ENCODE results near the gene KLRK1.
"Not testable (repeated sequence)": the region's sequence is repeated elsewhere in the genome, so short reads cannot be mapped to it uniquely, and the experiment has no call there.

The KLRK1 gene

DNA sequence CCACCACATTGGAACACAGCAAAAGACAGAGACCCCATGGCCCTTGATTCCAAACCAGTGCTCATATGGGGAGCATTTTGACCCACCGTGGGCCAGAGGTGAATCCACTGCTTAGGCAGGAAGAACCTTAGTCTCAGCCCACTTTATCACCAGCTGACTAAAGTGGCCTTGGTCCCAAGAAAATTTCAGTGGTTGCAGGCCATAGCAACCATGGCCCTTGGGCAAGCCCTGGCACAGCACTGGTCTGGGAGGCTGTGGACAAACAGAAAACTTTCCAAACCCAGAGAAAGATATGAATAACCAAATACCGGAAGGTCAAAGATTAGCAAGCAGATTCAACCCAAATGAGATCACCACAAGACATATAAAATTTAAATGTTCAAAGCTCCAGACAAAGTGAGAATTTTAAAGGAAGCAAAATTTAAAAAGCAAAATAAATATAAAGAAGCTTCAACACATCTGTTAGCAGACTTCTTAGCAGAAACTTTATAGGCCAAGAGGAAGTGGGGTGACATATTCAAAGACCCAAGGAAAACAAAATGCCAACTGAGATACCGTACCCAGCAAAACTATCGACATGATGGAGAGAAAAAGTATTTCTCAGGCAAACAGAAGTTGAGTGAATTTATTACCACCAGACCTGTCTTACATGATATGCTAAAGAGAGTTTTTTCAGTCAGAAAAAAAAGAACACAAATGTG, 7.8 kb downstream of the KLRK1 start:
- no peaks in the 10 kb centered on the region for H3F3A ChIP-seq (ENCODE audit: insufficient read depth, low read length)
- H3K27me3 ChIP-seq (replicated peaks; ENCODE audit: insufficient read depth, low read length): no peaks in the 10 kb centered on the region
- H3K27ac ChIP-seq (ENCODE audit: low read length): no peak overlapping the region
- H3K9me2 ChIP-seq (replicated peaks; ENCODE audit: insufficient read depth, low read length): no peaks in the 10 kb centered on the region
- TF ChIP-seq EZH2 (optimal IDR thresholded peaks at IDR 0.05; ENCODE audit: low read depth, low read length) (no peak), EZH2phosphoT487 (IDR thresholded peaks at IDR 0.05; ENCODE audit: low read length) (no peak)
- TF ChIP-seq, protein P1, sequence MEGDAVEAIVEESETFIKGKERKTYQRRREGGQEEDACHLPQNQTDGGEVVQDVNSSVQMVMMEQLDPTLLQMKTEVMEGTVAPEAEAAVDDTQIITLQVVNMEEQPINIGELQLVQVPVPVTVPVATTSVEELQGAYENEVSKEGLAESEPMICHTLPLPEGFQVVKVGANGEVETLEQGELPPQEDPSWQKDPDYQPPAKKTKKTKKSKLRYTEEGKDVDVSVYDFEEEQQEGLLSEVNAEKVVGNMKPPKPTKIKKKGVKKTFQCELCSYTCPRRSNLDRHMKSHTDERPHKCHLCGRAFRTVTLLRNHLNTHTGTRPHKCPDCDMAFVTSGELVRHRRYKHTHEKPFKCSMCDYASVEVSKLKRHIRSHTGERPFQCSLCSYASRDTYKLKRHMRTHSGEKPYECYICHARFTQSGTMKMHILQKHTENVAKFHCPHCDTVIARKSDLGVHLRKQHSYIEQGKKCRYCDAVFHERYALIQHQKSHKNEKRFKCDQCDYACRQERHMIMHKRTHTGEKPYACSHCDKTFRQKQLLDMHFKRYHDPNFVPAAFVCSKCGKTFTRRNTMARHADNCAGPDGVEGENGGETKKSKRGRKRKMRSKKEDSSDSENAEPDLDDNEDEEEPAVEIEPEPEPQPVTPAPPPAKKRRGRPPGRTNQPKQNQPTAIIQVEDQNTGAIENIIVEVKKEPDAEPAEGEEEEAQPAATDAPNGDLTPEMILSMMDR (IDR thresholded peaks at IDR 0.05; ENCODE audit: low read length): no peak
- H3K36me3 ChIP-seq (replicated peaks; ENCODE audit: insufficient read depth, low read length): no peaks in the 10 kb centered on the region
- H2AFZ ChIP-seq (ENCODE audit: low read length): no peak overlapping the region
- H3K9ac ChIP-seq (ENCODE audit: low read length): no peak overlapping the region
- H3K9me3 ChIP-seq (replicated peaks; ENCODE audit: insufficient read depth, low read length): no peaks in the 10 kb centered on the region
- no peaks in the 10 kb centered on the region for H3K79me2 ChIP-seq (ENCODE audit: low read length)
- H4K20me1 ChIP-seq (ENCODE audit: insufficient read depth, low read length): no peaks in the 10 kb centered on the region
- H3K4me3 ChIP-seq (ENCODE audit: low read length): no peak overlapping the region
- H3K4me1 ChIP-seq (ENCODE audit: low read length): no peaks in the 10 kb centered on the region
- no peak overlapping the region for H3K4me2 ChIP-seq (ENCODE audit: low read depth, low read length)
- no peak for DNase-seq

DNA sequence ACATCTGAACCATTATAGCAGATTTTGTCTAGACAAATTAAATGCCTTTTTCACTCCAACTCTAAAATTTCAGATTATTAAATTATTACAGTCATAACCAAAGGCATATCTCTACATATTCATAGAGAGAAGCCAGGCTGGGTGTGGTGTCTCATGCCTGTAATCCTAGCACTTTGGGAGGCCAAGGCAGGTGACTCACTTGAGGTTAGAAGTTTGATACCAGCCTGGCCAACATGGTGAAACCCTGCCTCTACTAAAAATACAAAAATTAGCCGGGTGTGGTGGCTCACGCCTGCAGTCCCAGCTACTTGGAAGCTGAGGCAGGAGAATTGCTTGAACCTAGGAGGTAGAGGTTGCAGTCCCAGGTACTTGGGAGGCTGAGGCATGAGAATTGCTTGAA, 11.1 kb downstream of the KLRK1 start:
- not testable (repeated sequence) for H3K9me3 ChIP-seq (replicated peaks; ENCODE audit: insufficient read depth, low read length); H3K4me1 ChIP-seq (ENCODE audit: low read length); H3K36me3 ChIP-seq (replicated peaks; ENCODE audit: insufficient read depth, low read length); H3K9me2 ChIP-seq (replicated peaks; ENCODE audit: insufficient read depth, low read length); H3K27ac ChIP-seq (ENCODE audit: low read length); H3F3A ChIP-seq (ENCODE audit: insufficient read depth, low read length); H3K9ac ChIP-seq (ENCODE audit: low read length); H3K4me3 ChIP-seq (ENCODE audit: low read length); H3K79me2 ChIP-seq (ENCODE audit: low read length); H2AFZ ChIP-seq (ENCODE audit: low read length); H4K20me1 ChIP-seq (ENCODE audit: insufficient read depth, low read length); H3K4me2 ChIP-seq (ENCODE audit: low read depth, low read length); DNase-seq; H3K27me3 ChIP-seq (replicated peaks; ENCODE audit: insufficient read depth, low read length)

GRCh38 chr12:10374624-10375018, 15.2 kb downstream of the KLRK1 start:
- Histone ChIP-seq H3K79me2 (ENCODE audit: low read length) (no peaks in the 10 kb centered on the region), H3K9ac (ENCODE audit: low read length) (no peak overlapping the region), H3K9me2 (replicated peaks; ENCODE audit: insufficient read depth, low read length) (no peaks in the 10 kb centered on the region), H3K36me3 (replicated peaks; ENCODE audit: insufficient read depth, low read length) (no peaks in the 10 kb centered on the region), H3F3A (ENCODE audit: insufficient read depth, low read length) (no peaks in the 10 kb centered on the region), H3K9me3 (replicated peaks; ENCODE audit: insufficient read depth, low read length) (no peaks in the 10 kb centered on the region), H3K27me3 (replicated peaks; ENCODE audit: insufficient read depth, low read length) (peaks cover 37% of the 10 kb centered on the region), H3K4me2 (ENCODE audit: low read depth, low read length) (0 out of 2 replicates have a peak overlapping the region, but pooled peaks have one; percentile 8), H3K4me3 (ENCODE audit: low read length) (no peak overlapping the region), H3K27ac (ENCODE audit: low read length) (no peak overlapping the region), H3K4me1 (ENCODE audit: low read length) (peaks cover 9% of the 10 kb centered on the region), H4K20me1 (ENCODE audit: insufficient read depth, low read length) (no peaks in the 10 kb centered on the region), H2AFZ (ENCODE audit: low read length) (no peak overlapping the region)
- TF ChIP-seq EZH2 (optimal IDR thresholded peaks at IDR 0.05; ENCODE audit: low read depth, low read length) (no peak), EZH2phosphoT487 (IDR thresholded peaks at IDR 0.05; ENCODE audit: low read length) (no peak)
- TF ChIP-seq, protein P1 (IDR thresholded peaks at IDR 0.05; ENCODE audit: low read length): no peak
- DNase-seq: no peak

- H3K36me3 ChIP-seq (replicated peaks; ENCODE audit: insufficient read depth, low read length): no peaks in the 10 kb centered on the region
- TF ChIP-seq EZH2 (optimal IDR thresholded peaks at IDR 0.05; ENCODE audit: low read depth, low read length): no peak
- TF ChIP-seq EZH2phosphoT487 (IDR thresholded peaks at IDR 0.05; ENCODE audit: low read length): no peak
- TF ChIP-seq, protein P1 (IDR thresholded peaks at IDR 0.05; ENCODE audit: low read length): no peak
- no peaks in the 10 kb centered on the region for H4K20me1 ChIP-seq (ENCODE audit: insufficient read depth, low read length)
- H3K9me2 ChIP-seq (replicated peaks; ENCODE audit: insufficient read depth, low read length): no peaks in the 10 kb centered on the region
- H3K4me1 ChIP-seq (ENCODE audit: low read length): peaks cover 9% of the 10 kb centered on the region
- no peak overlapping the region for H3K4me2 ChIP-seq (ENCODE audit: low read depth, low read length)
- peaks cover 49% of the 10 kb centered on the region for H3K27me3 ChIP-seq (replicated peaks; ENCODE audit: insufficient read depth, low read length)
- no peaks in the 10 kb centered on the region for H3F3A ChIP-seq (ENCODE audit: insufficient read depth, low read length)
- no peak for DNase-seq
- H2AFZ ChIP-seq (ENCODE audit: low read length): no peak overlapping the region
- no peaks in the 10 kb centered on the region for H3K9me3 ChIP-seq (replicated peaks; ENCODE audit: insufficient read depth, low read length)
- no peak overlapping the region for H3K9ac ChIP-seq (ENCODE audit: low read length)
- H3K4me3 ChIP-seq (ENCODE audit: low read length): no peak overlapping the region
- H3K79me2 ChIP-seq (ENCODE audit: low read length): no peaks in the 10 kb centered on the region
- H3K27ac ChIP-seq (ENCODE audit: low read length): no peak overlapping the region
These were observed 17.3 kb downstream of the KLRK1 start for GRCh38 chr12:10372559-10372958.

DNA sequence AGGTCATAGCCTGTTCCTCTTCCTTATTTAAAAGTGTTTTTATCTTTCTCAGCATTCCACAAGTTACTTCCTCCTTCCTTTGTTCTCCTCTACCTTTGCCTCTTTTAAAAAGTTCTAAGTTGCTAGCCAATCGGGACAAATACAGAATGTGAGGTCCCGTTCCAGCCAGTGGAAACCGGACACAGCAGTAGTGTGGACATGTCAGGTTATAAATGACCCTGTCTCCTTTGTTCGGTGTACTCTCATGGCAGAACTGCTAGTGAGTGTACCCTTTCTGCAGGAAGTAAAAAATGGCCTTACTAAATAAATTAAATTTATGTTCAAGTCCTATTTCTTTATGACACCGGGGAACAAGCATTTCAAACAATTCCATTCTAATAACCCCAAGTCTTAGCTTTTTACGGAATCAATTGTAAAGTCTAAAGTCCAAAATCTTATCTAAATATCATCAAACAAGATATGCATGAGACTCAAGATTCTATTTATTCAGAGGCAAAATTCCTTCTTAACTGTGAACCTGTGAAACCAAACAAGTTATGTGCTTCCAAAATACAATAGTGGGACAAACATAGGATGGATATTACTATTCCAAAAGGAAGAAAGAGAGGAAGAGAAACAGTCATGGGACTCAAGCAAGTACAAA, 17.8 kb downstream of the KLRK1 start:
- not testable (repeated sequence) for H3K36me3 ChIP-seq (replicated peaks; ENCODE audit: insufficient read depth, low read length); H4K20me1 ChIP-seq (ENCODE audit: insufficient read depth, low read length); H3F3A ChIP-seq (ENCODE audit: insufficient read depth, low read length); H3K4me1 ChIP-seq (ENCODE audit: low read length); H3K9ac ChIP-seq (ENCODE audit: low read length); H3K27ac ChIP-seq (ENCODE audit: low read length); H3K9me3 ChIP-seq (replicated peaks; ENCODE audit: insufficient read depth, low read length); H3K4me2 ChIP-seq (ENCODE audit: low read depth, low read length); DNase-seq; H3K9me2 ChIP-seq (replicated peaks; ENCODE audit: insufficient read depth, low read length); H3K79me2 ChIP-seq (ENCODE audit: low read length); H3K4me3 ChIP-seq (ENCODE audit: low read length); H2AFZ ChIP-seq (ENCODE audit: low read length)
- peaks cover 54% of the 10 kb centered on the region for H3K27me3 ChIP-seq (replicated peaks; ENCODE audit: insufficient read depth, low read length)

Measured in MM.1S (cell line).